OCI-LY3 (cell line): ENCODE results near the gene KIF20A.

Experiments used
- EZH2phosphoT487 ChIP-seq: fragments of 200-600 bp; shearing (Covaris generic); IDR thresholded peaks from 2 replicates; pipeline ENCODE4 v1.6.1; 2018; ENCODE audit warnings: antibody characterized with exemption, mixed run types, low read depth
- TF ChIP-seq, protein P1 (sequence below): fragments of 200-600, 300-600 bp; sonication (generic); IDR thresholded peaks from 2 replicates; pipeline ENCODE4 v1.5.1; 2014; ENCODE audit warnings: antibody characterized with exemption, low read length, low read depth

DNA sequence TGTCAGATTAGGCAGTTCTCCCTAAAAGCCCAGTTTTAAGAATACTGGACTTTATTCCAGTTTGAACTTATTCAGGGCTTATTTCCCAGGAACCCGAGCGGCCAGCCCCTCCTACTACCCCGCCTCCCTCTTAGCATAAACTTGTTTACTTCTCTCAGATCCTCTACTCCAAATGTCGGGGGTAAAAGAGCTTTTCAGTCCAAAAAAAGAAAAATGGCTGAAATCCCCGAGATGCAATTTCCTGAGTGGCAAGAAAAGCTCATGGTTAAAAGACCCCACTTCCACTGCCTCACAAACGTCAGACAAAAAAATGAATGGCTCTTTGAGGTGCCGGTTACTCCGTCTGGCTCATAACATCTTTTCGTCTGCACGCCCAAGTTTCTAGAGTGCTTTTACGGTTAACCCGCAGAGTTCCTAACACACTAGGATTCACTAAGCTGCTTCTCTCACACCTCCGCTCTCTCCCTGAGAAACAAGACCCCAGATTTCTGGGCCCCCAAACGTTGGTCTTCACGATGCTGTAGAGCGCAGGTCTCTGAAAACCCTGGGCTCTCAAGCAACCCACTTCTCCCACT, 884 bp upstream of the KIF20A start:
- TF ChIP-seq, protein P1, sequence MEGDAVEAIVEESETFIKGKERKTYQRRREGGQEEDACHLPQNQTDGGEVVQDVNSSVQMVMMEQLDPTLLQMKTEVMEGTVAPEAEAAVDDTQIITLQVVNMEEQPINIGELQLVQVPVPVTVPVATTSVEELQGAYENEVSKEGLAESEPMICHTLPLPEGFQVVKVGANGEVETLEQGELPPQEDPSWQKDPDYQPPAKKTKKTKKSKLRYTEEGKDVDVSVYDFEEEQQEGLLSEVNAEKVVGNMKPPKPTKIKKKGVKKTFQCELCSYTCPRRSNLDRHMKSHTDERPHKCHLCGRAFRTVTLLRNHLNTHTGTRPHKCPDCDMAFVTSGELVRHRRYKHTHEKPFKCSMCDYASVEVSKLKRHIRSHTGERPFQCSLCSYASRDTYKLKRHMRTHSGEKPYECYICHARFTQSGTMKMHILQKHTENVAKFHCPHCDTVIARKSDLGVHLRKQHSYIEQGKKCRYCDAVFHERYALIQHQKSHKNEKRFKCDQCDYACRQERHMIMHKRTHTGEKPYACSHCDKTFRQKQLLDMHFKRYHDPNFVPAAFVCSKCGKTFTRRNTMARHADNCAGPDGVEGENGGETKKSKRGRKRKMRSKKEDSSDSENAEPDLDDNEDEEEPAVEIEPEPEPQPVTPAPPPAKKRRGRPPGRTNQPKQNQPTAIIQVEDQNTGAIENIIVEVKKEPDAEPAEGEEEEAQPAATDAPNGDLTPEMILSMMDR = no peak
- no peak for TF ChIP-seq EZH2phosphoT487
